GM10248 (cell line): ENCODE measurements around the gene OBSCN.

ENCODE experiments used
- CTCF ChIA-PET: fragments of 300-600 bp; sonication (Branson Sonifier 250); formaldehyde crosslinking; extraction: SDS; loops from one replicate; lab custom pipeline; 2021; ENCODE audit warnings: antibody characterized with exemption; lab: Yijun Ruan, JAX
- POLR2A ChIA-PET: fragments of 350-650 bp; sonication (Branson Sonifier 250); formaldehyde crosslinking; extraction: SDS; loops from one replicate; lab custom pipeline; 2020; ENCODE audit warnings: antibody characterized with exemption; lab: Yijun Ruan, JAX
- DNase-seq: peaks from one replicate; pipeline ENCODE4 v3.0.0; 2012; ENCODE audit errors: extremely low spot score
- TF ChIP-seq, protein P1 (sequence below): IDR thresholded peaks from 2 replicates; pipeline ENCODE4 v1.5.1; 2012; ENCODE audit warnings: mild to moderate bottlenecking, low read depth; ENCODE audit errors: extremely low read depth, missing control alignments, control extremely low read depth

Gene OBSCN

DNA sequence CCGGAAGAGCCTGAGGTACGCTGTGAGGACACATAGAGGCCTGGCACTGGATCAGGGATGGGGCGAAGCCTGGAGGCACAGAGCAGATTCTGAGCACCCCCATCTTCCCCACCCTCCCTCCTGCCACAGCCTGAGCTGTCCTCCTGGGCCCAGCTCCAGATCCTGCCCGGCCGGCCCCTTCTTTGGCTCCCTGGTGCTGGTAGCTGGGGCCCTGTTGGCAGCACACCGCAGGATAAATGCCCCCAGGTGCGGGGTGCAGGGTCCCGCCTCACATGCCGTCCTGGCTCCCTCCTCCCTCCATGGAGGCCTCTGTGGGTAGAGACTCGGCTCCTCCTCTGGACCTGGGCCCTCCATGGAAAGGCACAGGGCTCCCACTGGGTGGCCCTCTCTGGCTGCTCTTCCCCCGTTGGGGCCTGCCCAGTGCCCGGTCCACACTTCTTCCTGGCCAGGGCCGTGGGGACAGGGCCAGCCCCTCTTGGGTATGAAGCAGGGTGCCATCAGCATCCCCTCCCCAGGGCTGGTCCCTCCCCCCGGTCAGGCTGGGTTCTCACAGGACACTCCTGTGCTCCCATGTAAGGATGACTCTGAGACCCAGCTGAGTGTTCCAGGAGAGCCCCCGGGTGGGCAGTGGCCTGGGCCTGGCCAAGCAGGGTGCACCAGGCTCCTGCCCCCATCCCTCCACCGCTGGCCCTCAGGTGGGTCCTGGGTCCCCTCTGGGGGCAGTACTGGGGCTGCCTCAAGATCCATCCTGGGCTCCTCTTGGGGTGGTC, 1.1 kb upstream of the OBSCN start:
- DNase-seq, result no peak
- POLR2A ChIA-PET, result no interaction called here
- TF ChIP-seq, protein P1, sequence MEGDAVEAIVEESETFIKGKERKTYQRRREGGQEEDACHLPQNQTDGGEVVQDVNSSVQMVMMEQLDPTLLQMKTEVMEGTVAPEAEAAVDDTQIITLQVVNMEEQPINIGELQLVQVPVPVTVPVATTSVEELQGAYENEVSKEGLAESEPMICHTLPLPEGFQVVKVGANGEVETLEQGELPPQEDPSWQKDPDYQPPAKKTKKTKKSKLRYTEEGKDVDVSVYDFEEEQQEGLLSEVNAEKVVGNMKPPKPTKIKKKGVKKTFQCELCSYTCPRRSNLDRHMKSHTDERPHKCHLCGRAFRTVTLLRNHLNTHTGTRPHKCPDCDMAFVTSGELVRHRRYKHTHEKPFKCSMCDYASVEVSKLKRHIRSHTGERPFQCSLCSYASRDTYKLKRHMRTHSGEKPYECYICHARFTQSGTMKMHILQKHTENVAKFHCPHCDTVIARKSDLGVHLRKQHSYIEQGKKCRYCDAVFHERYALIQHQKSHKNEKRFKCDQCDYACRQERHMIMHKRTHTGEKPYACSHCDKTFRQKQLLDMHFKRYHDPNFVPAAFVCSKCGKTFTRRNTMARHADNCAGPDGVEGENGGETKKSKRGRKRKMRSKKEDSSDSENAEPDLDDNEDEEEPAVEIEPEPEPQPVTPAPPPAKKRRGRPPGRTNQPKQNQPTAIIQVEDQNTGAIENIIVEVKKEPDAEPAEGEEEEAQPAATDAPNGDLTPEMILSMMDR, result no peak
- CTCF ChIA-PET, result no interaction called here

- ChIA-PET CTCF (no interaction called here), POLR2A (no interaction called here)
- TF ChIP-seq, protein P1, result no peak
- DNase-seq, result no peak
These were observed 448 bp upstream of the OBSCN start for GRCh38 chr1:228207381-228207810.

GRCh38 chr1:228208831-228209551, 1.1 kb downstream of the OBSCN start:
- TF ChIP-seq, protein P1, result no peak
- CTCF ChIA-PET, result no interaction called here
- no peak for DNase-seq
- POLR2A ChIA-PET, result no interaction called here

- DNase-seq, result no peak
- TF ChIP-seq, protein P1, result no peak
- POLR2A ChIA-PET, result interaction anchor here (0.5 kb wide), 1 partner anchor 44 kb away, joined by 7 read pairs; the partner anchor contains the start of gene IBA57
- CTCF ChIA-PET, result no interaction called here
These were observed 1.8 kb downstream of the OBSCN start for GRCh38 chr1:228209657-228210056.

GRCh38 chr1:228210076-228210651, 2.3 kb downstream of the OBSCN start:
- ChIA-PET POLR2A (interaction anchor here (0.5 kb wide), 1 partner anchor 45 kb away, joined by 7 read pairs; the partner anchor contains the start of gene IBA57), CTCF (interaction anchor here (1.0 kb wide), 1 partner anchor 211 kb away, joined by 3 read pairs; no protein-coding TSS in a partner anchor)
- TF ChIP-seq, protein P1, result no peak
- no peak for DNase-seq
